Measurements from ENCODE around the gene RAP1GAP2. TPM values are rescaled to one million over a fixed set of nuclear protein-coding genes. Genes with fewer than 3 reads are reported as not detected.
"Not testable (repeated sequence)": the region's sequence is repeated elsewhere in the genome, so short reads cannot be mapped to it uniquely, and the experiment has no call there.

The RAP1GAP2 gene
- total RNA-seq, 1 donor from 2014 or later, result 10.4 TPM

DNA sequence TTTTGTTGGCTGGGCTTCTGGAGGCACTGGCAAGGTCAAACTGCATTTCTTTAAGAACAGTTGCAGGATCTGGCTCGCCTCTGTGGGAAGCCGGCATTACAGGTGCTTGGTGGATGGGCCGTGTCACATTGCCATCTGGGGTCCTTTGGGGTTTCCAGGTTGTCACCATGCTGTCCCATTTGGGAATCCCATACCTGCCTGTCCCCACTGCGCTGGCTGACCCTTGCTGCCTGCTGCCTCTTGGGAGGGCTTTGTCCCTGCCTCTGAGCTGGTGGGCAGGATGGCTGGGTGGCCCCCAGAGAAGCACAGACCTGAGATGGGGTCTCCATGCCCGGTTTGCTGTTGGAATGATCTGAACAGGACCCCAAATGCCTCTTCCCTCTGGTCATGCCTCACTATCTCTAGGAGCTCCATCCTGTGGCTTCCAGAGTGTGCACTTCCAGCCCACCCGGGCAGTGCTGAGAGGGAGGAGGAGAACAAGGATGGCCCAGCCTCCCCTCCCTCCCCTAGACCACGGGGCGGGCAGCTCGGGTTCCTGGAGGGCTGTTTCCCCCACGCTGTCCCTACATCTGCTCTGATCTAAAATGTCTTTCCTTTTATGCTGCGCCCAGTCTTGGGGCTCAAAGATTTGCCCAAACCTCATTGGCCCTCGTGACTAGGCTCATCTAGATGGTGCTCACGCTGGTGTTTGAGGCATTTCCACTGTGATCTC, 239.2 kb downstream of the RAP1GAP2 start:
- DNase-seq (ENCODE audit: low spot score), result peak; percentile 68

DNA sequence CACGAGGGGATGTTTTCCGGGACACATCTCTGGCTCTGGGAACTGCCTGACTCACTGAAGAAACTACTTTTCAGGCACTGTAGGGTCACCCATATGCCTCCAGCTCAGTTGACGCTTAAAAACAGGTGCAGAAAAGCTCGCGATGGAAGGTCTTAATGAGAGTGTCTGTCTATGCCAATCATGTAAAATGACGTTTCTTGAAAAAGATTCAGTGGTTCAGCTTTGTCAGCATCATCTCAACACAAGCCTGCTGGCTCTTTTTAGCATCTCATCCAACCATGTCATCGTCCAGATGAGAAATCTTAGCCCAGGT, 239.7 kb downstream of the RAP1GAP2 start:
- DNase-seq (ENCODE audit: low spot score), result no peak

- DNase-seq (ENCODE audit: low spot score), result peak; percentile 39
These were observed 240.6 kb downstream of the RAP1GAP2 start for GRCh38 chr17:3036800-3037199.

DNA sequence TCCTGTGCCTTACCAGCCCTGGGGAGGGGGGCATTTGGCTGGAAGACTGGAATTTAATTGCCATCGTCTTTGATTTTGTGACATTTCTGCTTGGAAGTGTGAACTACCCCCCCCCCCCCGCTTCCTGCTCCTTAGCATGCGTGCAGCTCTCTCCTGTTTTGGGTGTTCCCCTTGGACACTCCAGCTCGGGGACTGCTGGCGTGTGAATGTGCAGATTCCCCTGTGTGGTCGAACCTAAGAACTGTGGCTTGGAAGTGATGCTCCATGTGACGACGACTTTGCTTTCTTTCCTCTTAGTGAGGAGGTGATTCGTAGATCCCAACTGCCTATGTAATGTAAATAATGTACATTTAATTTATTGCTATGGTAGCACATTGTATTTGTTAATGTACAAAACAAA, 241.0 kb downstream of the RAP1GAP2 start:
- DNase-seq (ENCODE audit: low spot score), result no peak

- DNase-seq (ENCODE audit: low spot score), result no peak
These were observed 242.7 kb downstream of the RAP1GAP2 start for GRCh38 chr17:3038941-3039340.

- DNase-seq (ENCODE audit: low spot score), result no peak
These were observed 243.5 kb downstream of the RAP1GAP2 start for GRCh38 chr17:3039736-3040135.

GRCh38 chr17:3040882-3041281, 244.6 kb downstream of the RAP1GAP2 start:
- no peak for DNase-seq (ENCODE audit: low spot score)

GRCh38 chr17:3043737-3044365, 247.6 kb downstream of the RAP1GAP2 start:
- no peak for DNase-seq (ENCODE audit: low spot score)

DNA sequence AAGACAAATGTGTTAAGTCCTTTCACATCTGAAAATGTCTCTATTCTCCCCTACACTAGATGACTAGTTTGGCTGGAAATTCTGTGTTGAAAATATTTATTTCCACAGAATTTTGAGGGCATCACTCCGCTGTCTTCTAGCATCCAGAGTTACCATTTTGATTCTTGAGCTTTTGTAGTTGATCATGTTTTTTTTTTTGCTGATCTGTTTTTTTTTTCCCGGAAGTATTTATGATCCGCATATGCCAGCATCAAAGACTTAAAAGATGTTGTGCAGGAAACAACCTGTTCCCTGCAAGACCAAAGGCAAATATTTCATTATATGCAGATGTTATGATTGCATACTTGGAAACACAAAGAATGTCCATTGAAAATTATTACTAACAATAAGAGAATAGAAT, 250.5 kb downstream of the RAP1GAP2 start:
- DNase-seq (ENCODE audit: low spot score), result no peak

DNA sequence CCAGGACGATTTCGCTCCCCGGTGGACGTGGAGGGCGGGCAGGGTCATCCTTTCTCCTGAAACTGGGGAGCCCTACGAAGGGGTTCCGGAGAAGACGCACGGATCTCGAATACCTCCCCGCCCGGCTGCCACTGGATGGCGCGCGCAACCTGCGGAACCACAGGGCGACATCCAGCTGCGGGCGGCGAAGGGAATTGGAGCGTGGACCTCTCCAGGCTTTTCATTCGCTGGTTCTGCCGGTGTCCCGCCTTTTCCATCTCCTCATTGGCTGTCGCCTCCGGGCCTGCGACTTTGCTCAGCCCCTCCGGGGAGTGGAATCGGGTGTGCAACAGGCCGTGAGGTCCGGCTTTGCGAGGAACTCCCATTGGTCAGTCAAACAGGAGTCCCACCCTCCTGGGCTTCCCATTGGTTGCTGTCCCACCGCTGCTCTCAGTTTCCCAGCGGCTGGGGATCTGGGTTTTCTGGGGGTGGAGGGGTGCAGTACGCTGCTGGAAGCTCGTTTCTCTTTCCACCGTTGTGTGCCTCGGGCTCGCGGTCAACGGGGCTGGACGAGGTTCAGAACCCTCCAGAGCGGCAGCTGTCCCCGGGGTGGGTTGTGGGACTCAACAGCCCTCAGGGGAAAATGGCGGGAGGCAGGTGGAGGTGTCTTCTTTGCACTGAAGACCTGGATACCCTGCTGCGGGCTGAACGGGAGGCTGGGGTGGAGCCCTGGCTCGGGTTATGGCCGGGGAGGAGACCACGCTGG, 252.7 kb downstream of the RAP1GAP2 start:
- peak; percentile 96 for DNase-seq (ENCODE audit: low spot score)

GRCh38 chr17:3049705-3050295, 253.6 kb downstream of the RAP1GAP2 start:
- no peak for DNase-seq (ENCODE audit: low spot score)

DNA sequence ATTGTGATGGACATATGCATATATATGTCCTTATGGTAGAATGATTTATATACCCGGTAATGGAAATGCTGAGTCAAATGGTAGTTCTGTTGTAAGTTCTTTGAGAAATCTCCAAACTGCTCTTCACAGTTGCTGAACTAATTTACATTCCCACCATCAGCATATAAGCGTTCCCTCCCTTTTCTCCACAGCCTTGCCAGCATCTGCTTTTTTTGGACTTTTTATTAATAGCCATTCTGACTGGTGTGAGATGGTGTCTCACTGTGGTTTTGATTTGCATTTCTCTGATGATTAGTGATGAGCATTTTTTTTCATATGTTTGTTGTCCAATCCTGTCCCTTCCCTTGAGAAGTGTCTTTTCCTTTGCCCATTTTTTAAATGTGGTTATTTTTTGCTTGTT, 258.6 kb downstream of the RAP1GAP2 start:
- DNase-seq (ENCODE audit: low spot score), result not testable (repeated sequence)

- not testable (repeated sequence) for DNase-seq (ENCODE audit: low spot score)
These were observed 266.7 kb downstream of the RAP1GAP2 start for GRCh38 chr17:3062824-3063377.

DNA sequence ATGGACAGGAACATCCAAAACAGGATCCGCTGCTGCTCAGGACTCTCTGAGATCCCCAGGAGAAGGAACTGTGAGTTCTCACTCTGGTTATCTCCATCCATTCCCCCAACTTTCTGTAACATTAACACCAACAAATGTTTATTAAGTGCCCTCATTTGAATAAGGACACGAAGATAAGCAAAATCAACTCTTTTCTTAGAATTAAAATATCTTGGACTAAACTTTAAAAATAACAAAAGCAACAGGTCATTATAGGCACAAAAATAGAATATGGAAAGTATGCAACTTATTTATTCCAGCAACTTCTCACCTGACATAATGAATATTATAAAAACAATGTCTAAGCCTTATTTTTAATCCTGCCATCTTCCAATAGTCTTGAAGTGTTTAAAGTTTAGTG, 267.3 kb downstream of the RAP1GAP2 start, which contains the start of gene OR1D5:
TSS of gene OR1D5 (minus strand) at position 101 of the 400 bp plus-strand sequence. CDS start at position 101, 0 bp downstream.
- DNase-seq (ENCODE audit: low spot score), result not testable (repeated sequence)

DNA sequence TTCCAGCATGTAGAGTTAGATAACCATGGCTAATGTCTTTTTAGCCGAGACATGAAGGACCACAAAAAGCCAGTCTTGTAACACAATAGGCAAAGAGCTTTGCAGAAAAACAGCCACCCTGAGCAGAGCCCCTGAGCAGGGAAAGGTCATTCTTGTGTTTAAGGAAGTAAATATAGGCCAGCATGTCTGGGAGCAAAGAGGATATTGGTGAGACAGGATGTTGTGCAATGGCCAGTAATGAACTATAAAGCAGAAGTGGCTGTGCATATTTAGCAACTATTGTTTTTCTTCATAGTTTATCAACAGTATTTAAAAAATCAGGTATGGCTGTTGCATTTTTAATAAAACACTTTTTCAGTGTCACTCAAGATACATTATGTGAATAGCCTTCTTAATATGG, 269.0 kb downstream of the RAP1GAP2 start:
- not testable (repeated sequence) for DNase-seq (ENCODE audit: low spot score)

DNA sequence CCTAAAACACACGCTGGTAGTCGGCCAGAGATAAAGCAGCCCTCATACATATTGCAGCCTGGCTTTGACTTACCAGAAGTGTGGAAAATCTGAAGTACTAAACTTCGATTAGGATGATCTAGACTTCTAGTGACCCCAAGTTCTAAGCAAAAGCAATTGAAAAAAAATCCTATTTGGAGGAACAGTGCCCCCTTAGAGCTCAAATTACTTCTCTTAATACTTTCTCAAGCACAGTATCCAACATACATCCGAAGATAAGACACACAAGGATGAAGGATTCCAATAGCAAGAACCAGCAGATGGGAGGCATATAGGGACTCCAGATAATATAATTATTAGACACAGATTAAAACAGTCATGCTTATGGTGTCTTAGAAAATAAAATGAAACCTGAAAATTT, 277.6 kb downstream of the RAP1GAP2 start:
- not testable (repeated sequence) for DNase-seq (ENCODE audit: low spot score)

Small RNAs within 50 kb of the gene (microRNA-seq; reads per million reads assigned to microRNA genes)
- not detected for gene MIR1253 (ENCODE audit: borderline number of aligned reads)

Other genes with a start within 250 kb of the RAP1GAP2 start
- 140 TPM for gene PAFAH1B1, start 202.8 kb upstream of the RAP1GAP2 start, total RNA-seq
- gene CLUH, start 84.7 kb upstream of the RAP1GAP2 start, total RNA-seq, result 149 TPM
- 0.16 TPM for gene CCDC92B, start 46.8 kb upstream of the RAP1GAP2 start, total RNA-seq

All from mesenteric fat pad (tissue), 1 donor.